ENCODE measurements around the gene CLASRP. TPM values are rescaled to one million over a fixed set of nuclear protein-coding genes. Genes with fewer than 3 reads are reported as not detected.
A peak's percentile ranks its signal among the peaks of the same experiment; 100 is the strongest.

The CLASRP gene
- polyA plus RNA-seq, 1 donor from 2014 or later: 30.1 TPM

DNA sequence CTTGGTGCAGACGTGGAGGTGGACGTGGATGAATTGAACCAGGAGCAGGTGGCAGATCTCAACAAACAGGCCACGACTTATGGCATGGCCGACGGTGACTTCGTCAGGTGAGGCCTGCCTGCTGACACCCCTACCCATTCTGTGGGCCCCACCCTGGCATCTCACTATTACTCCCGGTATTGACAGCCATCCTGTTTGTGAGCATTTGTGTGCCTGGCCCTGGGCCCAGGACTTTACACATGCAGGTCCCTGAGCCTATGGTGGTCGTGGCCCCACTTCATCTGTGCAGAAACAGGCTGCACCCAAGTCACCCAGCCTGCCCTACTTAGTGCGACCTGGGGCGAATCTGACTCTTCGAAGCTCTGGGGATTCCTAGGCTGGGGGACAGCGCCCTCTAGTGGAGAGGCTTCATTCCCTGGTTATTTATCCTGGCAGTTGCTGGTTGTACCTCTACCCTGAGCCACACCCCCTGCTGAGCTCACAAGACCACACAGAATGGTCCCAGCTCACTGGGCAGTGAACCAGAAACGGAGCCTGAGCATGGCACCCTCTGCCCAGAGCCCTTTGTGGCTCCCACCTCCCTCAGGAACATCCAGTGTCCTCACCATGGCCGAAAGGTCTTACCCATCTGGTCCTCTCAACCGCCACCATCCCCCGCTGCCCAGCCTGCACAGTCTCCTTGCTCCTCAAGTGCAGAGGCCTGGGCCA lies 20.6 kb downstream of the CLASRP start:
- Histone ChIP-seq H3K9ac (ENCODE audit: low read length) (no peak overlapping the region), H2AFZ (ENCODE audit: low read depth, low read length) (no peak overlapping the region), H3K36me3 (ENCODE audit: insufficient read depth, low read length) (no peaks in the 10 kb centered on the region), H3K27ac (ENCODE audit: low read length) (no peak overlapping the region), H3K4me2 (ENCODE audit: low read length) (no peak overlapping the region), H3F3A (ENCODE audit: insufficient read depth, low read length, poor library complexity, severe bottlenecking) (no peaks in the 10 kb centered on the region), H3K4me3 (ENCODE audit: low read length) (no peak overlapping the region), H3K27me3 (ENCODE audit: insufficient read depth, low read depth, low read length) (no peaks in the 10 kb centered on the region), H3K9me3 (ENCODE audit: low read length) (no peaks in the 10 kb centered on the region), H3K79me2 (replicated peaks; ENCODE audit: insufficient read depth, low read length) (no peaks in the 10 kb centered on the region), H4K20me1 (ENCODE audit: insufficient read depth) (no peaks in the 10 kb centered on the region), H3K9me2 (ENCODE audit: insufficient read depth, low read length) (no peaks in the 10 kb centered on the region)
- TF ChIP-seq TAF1 (IDR thresholded peaks at IDR 0.05; ENCODE audit: low read depth) (no peak), POLR2AphosphoS5 (IDR thresholded peaks at IDR 0.05) (no peak), SMC3 (conservative IDR thresholded peaks at IDR 0.05; ENCODE audit: poor library complexity) (peak; percentile 60), EP300 (conservative IDR thresholded peaks at IDR 0.05; ENCODE audit: poor library complexity, severe bottlenecking) (no peak), EZH2 (IDR thresholded peaks at IDR 0.05; ENCODE audit: borderline replicate concordance, insufficient read depth, low read length, poor library complexity, severe bottlenecking) (no peak), MXI1 (conservative IDR thresholded peaks at IDR 0.05; ENCODE audit: poor library complexity, severe bottlenecking) (no peak), RAD21 (conservative IDR thresholded peaks at IDR 0.05) (peak; percentile 58)
- TF ChIP-seq, protein P1, sequence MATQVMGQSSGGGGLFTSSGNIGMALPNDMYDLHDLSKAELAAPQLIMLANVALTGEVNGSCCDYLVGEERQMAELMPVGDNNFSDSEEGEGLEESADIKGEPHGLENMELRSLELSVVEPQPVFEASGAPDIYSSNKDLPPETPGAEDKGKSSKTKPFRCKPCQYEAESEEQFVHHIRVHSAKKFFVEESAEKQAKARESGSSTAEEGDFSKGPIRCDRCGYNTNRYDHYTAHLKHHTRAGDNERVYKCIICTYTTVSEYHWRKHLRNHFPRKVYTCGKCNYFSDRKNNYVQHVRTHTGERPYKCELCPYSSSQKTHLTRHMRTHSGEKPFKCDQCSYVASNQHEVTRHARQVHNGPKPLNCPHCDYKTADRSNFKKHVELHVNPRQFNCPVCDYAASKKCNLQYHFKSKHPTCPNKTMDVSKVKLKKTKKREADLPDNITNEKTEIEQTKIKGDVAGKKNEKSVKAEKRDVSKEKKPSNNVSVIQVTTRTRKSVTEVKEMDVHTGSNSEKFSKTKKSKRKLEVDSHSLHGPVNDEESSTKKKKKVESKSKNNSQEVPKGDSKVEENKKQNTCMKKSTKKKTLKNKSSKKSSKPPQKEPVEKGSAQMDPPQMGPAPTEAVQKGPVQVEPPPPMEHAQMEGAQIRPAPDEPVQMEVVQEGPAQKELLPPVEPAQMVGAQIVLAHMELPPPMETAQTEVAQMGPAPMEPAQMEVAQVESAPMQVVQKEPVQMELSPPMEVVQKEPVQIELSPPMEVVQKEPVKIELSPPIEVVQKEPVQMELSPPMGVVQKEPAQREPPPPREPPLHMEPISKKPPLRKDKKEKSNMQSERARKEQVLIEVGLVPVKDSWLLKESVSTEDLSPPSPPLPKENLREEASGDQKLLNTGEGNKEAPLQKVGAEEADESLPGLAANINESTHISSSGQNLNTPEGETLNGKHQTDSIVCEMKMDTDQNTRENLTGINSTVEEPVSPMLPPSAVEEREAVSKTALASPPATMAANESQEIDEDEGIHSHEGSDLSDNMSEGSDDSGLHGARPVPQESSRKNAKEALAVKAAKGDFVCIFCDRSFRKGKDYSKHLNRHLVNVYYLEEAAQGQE (IDR thresholded peaks at IDR 0.05; ENCODE audit: borderline replicate concordance): no peak
- TF ChIP-seq, protein P2, sequence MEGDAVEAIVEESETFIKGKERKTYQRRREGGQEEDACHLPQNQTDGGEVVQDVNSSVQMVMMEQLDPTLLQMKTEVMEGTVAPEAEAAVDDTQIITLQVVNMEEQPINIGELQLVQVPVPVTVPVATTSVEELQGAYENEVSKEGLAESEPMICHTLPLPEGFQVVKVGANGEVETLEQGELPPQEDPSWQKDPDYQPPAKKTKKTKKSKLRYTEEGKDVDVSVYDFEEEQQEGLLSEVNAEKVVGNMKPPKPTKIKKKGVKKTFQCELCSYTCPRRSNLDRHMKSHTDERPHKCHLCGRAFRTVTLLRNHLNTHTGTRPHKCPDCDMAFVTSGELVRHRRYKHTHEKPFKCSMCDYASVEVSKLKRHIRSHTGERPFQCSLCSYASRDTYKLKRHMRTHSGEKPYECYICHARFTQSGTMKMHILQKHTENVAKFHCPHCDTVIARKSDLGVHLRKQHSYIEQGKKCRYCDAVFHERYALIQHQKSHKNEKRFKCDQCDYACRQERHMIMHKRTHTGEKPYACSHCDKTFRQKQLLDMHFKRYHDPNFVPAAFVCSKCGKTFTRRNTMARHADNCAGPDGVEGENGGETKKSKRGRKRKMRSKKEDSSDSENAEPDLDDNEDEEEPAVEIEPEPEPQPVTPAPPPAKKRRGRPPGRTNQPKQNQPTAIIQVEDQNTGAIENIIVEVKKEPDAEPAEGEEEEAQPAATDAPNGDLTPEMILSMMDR (IDR thresholded peaks at IDR 0.05; ENCODE audit: poor library complexity, severe bottlenecking): peak; percentile 75

DNA sequence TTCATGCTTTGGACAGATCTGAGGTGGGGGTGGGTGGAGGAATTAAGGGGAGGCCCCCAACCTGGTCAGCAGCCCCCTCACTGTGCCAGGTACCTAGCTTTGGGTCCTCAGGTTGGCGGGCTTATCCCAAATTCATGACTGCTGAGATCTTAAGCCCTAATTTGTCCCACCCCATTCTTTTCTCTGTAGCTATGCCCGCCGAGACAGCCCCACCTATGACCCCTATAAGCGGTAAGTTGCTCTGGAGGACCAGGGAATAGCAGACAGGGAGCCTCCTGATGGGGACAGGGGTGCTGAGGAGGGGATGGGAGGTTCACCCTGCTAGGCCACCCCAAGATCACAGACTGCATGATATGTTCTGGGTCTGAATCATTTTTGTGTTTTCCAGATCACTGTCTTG lies 23.1 kb downstream of the CLASRP start:
- no peaks in the 10 kb centered on the region for H3K79me2 ChIP-seq (replicated peaks; ENCODE audit: insufficient read depth, low read length)
- no peak overlapping the region for H3K4me2 ChIP-seq (ENCODE audit: low read length)
- no peak overlapping the region for H3K27ac ChIP-seq (ENCODE audit: low read length)
- H3K9ac ChIP-seq (ENCODE audit: low read length): no peak overlapping the region
- H3K36me3 ChIP-seq (ENCODE audit: insufficient read depth, low read length): no peaks in the 10 kb centered on the region
- no peaks in the 10 kb centered on the region for H3K9me3 ChIP-seq (ENCODE audit: low read length)
- TF ChIP-seq, protein P1 (IDR thresholded peaks at IDR 0.05; ENCODE audit: borderline replicate concordance): no peak
- TF ChIP-seq EZH2 (IDR thresholded peaks at IDR 0.05; ENCODE audit: borderline replicate concordance, insufficient read depth, low read length, poor library complexity, severe bottlenecking): no peak
- no peak for TF ChIP-seq MXI1 (conservative IDR thresholded peaks at IDR 0.05; ENCODE audit: poor library complexity, severe bottlenecking)
- no peak for TF ChIP-seq POLR2AphosphoS5 (IDR thresholded peaks at IDR 0.05)
- no peak for TF ChIP-seq EP300 (conservative IDR thresholded peaks at IDR 0.05; ENCODE audit: poor library complexity, severe bottlenecking)
- no peak for TF ChIP-seq TAF1 (IDR thresholded peaks at IDR 0.05; ENCODE audit: low read depth)
- TF ChIP-seq SMC3 (conservative IDR thresholded peaks at IDR 0.05; ENCODE audit: poor library complexity): no peak
- TF ChIP-seq RAD21 (conservative IDR thresholded peaks at IDR 0.05): no peak
- TF ChIP-seq, protein P2 (IDR thresholded peaks at IDR 0.05; ENCODE audit: poor library complexity, severe bottlenecking): no peak
- no peaks in the 10 kb centered on the region for H3K27me3 ChIP-seq (ENCODE audit: insufficient read depth, low read depth, low read length)
- H3K4me3 ChIP-seq (ENCODE audit: low read length): no peak overlapping the region
- H3F3A ChIP-seq (ENCODE audit: insufficient read depth, low read length, poor library complexity, severe bottlenecking): no peaks in the 10 kb centered on the region
- H3K9me2 ChIP-seq (ENCODE audit: insufficient read depth, low read length): no peaks in the 10 kb centered on the region
- H4K20me1 ChIP-seq (ENCODE audit: insufficient read depth): no peaks in the 10 kb centered on the region
- no peak overlapping the region for H2AFZ ChIP-seq (ENCODE audit: low read depth, low read length)
